GM19238 (cell line): ENCODE data around the gene PYGB.
"Not testable (repeated sequence)": the region's sequence is repeated elsewhere in the genome, so short reads cannot be mapped to it uniquely, and the experiment has no call there.

Source experiments
- DNase-seq: peaks from one replicate; pipeline ENCODE4 v3.0.0; 2011; ENCODE audit warnings: low spot score; ENCODE audit not compliant: insufficient read length

The PYGB gene

DNA sequence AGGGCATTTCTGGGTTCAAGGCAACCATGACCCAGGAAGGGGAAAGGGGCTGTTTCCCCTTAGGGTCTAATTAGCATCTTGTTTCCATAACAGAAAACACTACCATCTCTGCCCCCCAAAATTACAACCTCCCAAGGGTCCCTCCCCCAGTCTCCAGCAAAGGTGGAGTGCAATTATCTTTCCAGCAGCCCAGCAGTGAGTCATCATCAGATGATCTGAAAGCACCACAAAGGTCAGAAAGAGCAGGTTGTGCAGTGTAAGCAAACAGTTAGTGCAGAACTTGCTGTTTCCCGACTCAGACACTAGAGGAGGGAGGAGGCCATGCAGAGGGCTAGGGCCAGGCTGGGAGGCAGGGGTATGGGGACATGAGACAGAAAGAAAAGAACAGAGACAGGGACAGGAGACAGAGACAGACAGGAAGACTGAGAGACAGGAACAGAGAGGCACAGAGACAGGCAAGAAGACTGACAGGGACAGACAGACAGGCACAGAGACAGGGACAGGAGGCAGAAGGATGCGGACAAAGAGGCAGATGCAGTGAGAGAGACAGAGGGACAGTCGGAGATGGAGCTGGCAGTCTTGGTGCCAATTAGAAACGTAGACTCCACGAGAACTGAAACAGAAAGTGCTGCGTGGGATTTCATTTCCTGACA, 62.5 kb downstream of the PYGB start:
- DNase-seq = peak; percentile 71

- DNase-seq = no peak
Measured at GRCh38 chr20:25310921-25311728, 63.2 kb downstream of the PYGB start.

DNA sequence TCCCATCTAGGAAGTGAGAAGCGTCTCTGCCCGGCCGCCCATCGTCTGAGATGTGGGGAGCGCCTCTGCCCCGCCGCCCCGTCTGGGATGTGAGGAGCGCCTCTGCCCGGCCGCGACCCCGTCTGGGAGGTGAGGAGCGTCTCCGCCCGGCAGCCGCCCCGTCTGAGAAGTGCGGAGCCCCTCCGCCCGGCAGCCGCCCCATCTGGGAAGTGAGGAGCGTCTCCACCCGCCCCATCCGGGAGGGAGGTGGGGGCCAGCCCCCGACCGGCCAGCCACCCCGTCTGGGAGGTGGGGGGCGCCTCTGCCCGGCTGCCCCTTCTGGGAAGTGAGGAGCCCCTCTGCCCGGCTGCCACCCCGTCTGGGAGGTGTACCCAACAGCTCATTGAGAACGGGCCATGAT, 64.8 kb downstream of the PYGB start:
- not testable (repeated sequence) for DNase-seq

GRCh38 chr20:25313593-25313992, 65.7 kb downstream of the PYGB start:
- DNase-seq = no peak

GRCh38 chr20:25314497-25315417, 66.9 kb downstream of the PYGB start:
- no peak for DNase-seq

DNA sequence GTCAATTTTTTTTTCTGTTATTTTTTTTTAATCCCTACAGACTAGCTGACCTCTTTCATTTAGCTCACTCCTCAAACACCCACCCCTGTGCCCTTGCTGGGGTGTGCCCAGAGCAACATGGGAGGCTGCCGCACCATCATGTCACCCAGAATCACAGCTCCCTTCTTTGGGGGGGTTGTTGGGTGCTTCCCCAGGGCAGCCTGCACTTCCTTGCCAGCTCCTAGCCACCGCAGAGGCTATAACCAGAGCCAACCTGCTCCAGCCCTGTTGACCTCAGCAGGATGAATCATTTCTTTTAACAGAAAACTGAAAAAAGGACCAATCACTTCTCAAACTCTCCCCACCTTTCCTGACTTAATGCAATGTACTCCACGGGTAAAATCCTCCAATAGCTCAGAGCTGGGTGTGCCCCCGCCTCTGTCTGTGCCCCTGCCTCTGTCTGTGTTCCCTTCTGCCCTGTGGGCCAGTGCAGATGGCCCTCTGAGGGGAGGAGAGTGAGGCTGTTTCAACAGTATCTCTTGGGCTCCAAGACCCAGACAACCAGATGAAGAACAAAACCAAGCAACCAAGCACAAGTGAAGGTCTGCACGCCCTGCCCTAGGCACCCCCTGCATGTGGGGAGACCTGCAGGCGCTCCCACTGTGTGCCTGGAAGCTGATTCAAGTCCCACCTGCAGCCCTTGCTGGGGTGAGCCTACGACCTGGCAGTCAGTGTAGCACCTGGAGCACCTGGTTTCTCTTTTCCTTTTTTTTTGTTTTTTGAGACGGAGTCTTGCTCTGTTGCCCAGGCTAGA, 67.7 kb downstream of the PYGB start:
- no peak for DNase-seq

DNA sequence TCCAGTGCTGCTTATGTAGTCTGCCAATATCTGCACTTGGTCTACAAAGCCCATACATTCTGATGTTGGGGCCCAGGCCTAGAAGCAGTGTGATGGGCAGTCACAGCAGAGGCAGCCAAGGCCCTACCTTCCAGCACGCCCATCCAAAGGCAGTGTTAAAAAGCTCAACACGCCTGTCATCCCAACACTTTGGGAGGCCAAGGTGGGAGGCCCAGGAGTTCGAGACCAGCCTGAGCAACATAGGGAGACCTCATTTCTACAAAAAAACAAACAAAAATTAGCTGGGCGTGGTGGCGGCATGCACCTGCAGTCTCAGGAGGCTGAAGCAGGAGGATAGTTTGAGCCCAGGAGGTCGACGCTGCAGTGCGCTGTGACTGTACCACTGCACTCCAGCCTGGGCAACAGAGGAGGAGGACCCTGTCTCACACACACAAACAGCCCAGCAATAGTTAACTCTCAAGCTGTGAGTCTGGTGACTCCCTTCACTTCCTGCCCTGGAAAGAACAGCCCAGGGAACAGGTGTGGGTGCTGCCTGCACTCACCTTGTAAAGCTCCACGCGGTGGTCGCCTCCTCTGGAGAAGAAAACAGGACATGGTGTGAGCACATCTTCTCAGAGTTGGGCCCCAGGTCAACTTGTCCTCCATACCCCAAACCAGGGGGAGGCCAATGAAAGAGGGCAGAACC, 68.8 kb downstream of the PYGB start:
- DNase-seq = no peak

DNA sequence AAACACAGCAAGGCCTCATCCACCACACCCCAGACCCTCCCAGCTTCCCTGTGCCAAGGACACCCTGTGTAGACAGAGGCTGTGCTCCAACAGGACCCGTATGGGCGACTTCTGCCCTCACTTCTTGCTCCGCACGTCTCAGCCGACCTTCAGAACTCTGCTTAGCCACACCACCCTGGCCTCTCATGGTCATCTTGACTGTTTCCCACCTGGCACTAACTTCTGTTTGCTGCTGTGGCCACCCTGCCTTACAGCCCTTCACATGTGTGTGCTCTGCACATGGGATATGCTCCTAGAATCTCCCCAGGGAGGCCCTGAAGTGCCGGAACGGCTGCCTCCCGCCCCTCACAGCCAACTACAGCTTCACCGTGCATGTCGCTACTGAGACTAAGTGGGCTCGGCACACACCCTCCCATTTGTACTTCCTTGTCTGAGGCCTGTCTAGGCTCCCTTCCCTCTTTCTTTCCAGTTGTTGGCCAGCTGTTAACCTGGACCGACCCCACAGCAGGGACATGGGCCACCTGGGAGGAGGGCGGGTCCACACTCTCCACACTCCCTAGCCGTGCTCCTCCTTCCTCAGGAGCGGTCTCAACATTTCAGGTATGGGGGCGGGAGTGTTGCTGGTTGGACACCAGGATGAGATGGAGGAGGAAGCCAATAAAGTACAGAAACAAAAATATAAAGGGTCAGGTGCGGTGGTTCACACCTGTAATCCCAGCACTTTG, 69.6 kb downstream of the PYGB start:
- no peak for DNase-seq

DNA sequence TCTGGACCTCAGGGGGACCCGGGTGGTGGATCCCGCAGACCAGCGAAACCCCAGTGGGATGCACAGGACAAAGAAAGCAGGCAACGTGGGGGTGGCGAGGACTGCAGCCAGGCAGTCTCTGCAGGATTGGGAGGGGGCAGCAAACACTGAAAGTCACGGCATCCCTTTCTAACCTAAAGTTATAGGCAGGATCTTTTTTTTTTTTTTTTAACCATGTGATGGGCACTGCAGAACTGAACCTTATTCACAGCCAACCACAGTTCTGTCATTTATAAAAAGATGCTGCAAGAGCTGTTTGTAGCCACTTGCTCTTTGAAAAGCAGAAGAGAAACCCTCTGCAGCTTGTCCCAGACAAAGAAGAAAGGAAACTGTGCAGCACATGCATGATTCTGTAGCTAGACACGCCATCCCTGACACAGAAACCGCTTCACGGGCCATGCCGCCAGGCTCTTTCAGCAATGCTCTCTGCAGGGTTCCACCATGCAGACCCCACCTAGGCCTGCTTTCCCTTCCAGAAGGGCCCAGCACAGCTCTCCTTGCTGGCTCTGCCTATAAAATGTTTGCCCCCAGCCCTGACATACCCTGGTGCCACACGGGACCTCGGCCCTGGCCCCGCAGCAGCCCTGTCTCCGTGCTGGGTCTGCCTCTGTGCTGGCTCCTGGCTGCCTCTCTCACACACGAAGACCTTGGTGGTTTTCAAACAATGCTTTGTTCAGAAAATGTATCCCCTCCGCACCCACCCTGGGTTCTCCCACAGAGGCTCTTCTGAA, 70.8 kb downstream of the PYGB start:
- peak; percentile 77 for DNase-seq

DNA sequence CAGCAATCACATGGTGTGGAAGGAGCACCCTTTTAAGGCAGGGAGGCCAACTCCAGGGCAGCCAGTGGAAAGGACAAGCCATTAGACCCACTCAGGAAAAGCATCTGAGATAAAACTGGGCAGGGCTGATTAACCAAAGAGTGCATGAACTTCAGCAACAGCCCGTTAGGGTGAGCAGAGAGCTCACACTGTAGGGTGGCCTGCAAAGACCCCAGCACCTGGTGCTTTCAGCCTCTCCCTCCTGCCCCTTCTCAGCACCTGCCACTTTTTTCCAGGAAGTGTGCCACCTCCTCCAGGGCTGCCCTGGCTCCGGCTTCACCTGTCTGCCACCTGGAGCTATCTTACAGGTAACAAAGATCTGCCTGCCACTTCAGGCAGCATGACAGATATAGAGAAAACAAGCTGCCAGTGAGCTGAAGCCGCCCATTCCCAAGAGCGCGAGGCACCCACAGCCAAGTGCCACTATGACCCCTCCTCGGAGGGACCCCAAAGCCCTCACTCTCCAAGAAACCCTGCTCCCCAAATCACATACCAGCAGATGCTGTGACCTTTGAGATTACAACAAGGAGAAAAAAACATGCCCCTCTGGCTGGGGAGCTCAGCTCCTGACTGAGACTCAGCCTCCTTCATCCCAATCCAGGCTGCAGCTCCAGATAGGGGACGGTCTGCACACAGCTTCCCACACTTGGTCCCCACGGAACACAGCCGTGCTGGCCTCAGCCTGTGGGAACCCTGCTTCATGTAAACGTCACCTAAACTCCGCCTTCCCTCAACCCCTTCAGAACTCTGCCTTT, 71.6 kb downstream of the PYGB start:
- no peak for DNase-seq

DNA sequence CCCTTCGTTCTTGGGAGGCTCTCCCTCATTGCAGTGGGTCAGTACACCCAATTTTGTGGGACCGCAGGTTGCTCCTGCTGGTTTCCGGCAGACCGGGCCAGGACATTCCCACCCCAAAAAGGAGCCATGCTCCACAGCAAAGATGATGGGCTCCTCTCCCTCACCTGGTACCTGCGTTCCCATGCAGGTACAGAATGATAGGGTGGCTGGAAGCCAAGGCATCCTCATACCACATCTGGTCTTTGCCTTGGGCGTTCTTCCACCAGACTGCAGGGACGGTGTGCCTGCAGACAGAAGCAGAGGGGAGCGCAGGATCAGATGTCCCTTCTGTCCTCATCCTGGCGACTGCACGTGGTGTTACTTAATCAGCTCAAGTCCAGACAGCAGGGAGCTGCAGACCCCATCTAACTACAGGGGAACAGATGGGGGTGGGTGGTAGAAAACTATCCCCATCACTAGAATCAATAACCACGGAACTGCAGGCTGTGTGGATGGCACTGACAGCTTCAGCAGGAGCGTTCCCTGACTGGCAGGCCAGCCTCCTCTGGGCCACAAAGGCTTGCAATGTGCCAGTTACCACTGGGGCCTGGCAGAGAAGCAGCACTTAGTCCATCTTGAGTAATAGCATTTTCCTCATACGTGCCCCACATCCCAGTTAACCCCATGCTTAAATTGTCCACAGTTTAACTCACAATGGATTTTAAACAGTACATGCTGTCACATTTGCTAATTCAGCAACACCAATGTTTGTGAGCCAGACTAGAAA, 72.3 kb downstream of the PYGB start:
- no peak for DNase-seq

- no peak for DNase-seq
Measured at GRCh38 chr20:25321262-25321831, 73.5 kb downstream of the PYGB start.

DNA sequence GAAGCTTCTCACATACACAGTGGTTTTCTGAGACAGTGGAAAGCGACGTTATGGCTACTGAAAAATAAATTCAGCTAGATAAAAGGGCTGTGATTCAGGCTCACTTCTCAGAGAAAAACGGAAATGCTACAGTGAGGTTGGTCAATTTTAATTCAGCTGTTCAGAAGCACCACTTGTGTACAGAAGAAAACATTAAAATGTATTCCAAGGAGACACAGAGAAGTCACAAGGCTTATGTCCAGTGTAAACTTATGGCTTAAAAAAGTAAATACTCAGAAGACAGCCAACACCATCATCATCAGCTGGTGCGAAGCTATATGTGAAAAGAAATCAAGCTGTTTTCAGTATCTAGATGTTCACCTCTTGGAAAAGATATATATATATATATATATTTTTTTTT, 74.1 kb downstream of the PYGB start:
- no peak for DNase-seq

GRCh38 chr20:25323496-25324246, 75.8 kb downstream of the PYGB start:
- no peak for DNase-seq

GRCh38 chr20:25324412-25324811, 76.5 kb downstream of the PYGB start:
- no peak for DNase-seq

- DNase-seq = no peak
Measured at GRCh38 chr20:25325073-25325472, 77.2 kb downstream of the PYGB start.
